ENCODE data around the gene AHSA1.

The AHSA1 gene

DNA sequence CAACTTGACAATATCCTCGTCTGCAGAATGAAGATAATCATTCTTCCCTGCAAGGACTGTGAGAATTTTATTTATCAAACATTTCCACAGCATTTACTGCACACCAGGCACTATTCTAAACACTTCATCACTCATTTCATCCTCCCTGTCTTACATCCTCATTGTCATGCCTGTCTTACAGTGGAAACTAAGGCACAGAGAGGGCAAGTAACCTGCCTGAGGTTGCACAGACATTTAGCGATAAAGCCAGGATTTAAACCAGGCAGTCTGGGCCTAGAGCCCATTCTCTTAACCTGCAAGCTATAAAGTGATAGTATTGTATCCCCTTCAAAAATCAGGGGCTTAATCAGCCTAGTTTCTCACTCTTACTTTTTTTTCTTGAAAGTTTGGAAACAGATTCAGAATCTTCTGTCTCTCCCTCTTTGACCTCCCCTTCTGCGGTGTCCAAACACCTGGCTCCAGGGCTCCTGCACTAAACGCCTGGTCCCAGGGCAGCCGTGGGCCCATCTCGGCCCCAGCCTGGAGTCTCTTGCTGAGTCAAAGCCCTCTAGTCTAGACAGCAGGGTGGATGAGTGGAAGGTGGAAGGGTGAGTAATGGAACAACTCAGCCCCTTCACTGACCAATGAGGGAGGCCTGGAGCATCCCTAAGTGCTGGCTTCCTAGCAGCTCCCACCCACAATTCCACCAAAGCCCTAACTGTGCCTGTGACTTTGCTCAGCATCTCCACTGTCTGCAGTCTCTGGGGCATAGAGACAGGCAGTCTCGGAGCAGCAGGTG is 28.2 kb downstream of the AHSA1 start:
- DNase-seq, result no peak
- ATAC-seq (replicated peaks), result no peak
- Mint-ChIP-seq H3K4me3 (no peak overlapping the region), H3K9me3 (no peaks in the 10 kb centered on the region), H3K27me3 (no peaks in the 10 kb centered on the region), H3K27ac (no peak overlapping the region), H3K36me3 (no peaks in the 10 kb centered on the region), H3K4me1 (no peaks in the 10 kb centered on the region)

DNA sequence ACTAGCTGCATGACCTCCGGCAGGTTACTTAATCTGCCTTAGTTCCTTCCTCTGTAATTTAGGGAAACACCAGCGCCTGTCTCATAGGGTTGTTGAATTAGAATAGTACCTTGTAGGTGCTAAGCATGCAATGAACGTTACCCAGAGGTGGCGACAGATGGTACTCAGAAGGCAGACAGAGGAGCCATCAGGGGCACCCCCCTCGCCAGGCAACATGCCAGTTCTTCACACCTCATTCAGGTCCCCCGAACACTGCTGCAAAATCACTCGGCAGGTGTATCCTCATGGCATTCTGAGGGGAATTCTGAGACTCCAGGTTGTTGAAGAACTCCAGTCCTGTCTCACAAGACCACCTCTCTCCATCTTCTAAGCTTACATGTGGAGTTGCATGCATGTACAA is 30.7 kb downstream of the AHSA1 start:
- H3K27ac Mint-ChIP-seq, result no peak overlapping the region
- H3K4me3 Mint-ChIP-seq, result no peak overlapping the region
- DNase-seq, result no peak
- no peaks in the 10 kb centered on the region for H3K9me3 Mint-ChIP-seq
- no peak for ATAC-seq (replicated peaks)
- H3K36me3 Mint-ChIP-seq, result no peaks in the 10 kb centered on the region
- no peaks in the 10 kb centered on the region for H3K4me1 Mint-ChIP-seq
- no peaks in the 10 kb centered on the region for H3K27me3 Mint-ChIP-seq

DNA sequence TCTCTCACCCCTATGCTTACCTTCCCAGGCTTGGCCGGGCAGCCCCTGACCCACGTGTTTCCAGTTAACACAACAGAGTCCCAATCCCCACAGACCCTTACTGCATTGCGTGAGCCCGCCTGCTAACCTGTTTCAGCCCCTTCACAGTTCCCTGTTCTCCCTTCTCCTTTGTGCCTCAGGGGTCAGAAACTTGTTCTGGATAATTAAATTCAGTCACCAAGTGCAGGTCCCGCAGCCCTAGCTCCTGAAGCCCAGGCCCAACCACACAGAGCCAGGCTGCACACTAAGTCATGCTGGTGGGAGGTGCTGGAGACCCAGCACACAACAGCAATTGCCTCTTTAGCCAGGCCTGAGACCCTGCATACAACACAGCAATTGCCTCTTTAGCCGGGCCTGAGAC is 31.1 kb downstream of the AHSA1 start:
- Mint-ChIP-seq H3K36me3 (no peaks in the 10 kb centered on the region), H3K9me3 (no peaks in the 10 kb centered on the region), H3K4me3 (no peak overlapping the region), H3K27me3 (no peaks in the 10 kb centered on the region), H3K27ac (no peak overlapping the region), H3K4me1 (no peaks in the 10 kb centered on the region)
- ATAC-seq (replicated peaks) (no peak), DNase-seq (no peak)

DNA sequence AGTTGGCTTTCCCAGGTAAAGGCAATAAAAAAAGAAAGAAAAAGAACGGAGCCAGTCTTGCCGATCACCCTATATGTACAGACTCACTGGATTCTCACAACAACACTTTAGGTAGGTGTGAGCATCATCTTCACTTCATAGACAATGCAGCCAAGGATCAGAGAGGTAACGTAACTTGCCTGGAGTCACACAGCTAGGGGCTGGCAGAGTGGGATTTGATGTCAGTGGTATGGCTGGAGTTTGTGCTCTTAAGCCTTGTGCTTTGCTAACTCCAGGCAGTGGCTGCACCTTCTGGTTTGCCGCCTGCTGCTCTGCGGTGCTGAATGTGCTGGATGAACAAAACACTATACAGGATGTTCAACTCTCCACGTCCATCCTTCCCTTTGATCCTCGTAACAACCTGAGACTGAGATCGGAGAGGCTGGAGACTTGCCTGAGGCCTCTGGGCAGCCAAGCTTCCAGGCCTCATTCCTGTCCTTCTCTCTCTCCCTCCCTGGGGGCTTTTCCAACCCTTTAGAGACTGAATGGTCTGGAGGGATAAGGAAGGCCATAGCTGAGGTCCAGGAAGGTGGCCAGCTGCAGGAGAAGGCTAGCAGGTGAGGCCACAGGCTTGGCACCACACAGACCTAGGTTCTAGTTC is 32.6 kb downstream of the AHSA1 start:
- ATAC-seq (replicated peaks) (no peak), DNase-seq (no peak)
- no peak overlapping the region for H3K4me3 Mint-ChIP-seq
- no peaks in the 10 kb centered on the region for H3K9me3 Mint-ChIP-seq
- H3K27ac Mint-ChIP-seq, result no peak overlapping the region
- H3K27me3 Mint-ChIP-seq, result peaks cover 0 to 4% of the 10 kb centered on the region in 2 donors
- H3K4me1 Mint-ChIP-seq, result no peaks in the 10 kb centered on the region
- no peaks in the 10 kb centered on the region for H3K36me3 Mint-ChIP-seq

DNA sequence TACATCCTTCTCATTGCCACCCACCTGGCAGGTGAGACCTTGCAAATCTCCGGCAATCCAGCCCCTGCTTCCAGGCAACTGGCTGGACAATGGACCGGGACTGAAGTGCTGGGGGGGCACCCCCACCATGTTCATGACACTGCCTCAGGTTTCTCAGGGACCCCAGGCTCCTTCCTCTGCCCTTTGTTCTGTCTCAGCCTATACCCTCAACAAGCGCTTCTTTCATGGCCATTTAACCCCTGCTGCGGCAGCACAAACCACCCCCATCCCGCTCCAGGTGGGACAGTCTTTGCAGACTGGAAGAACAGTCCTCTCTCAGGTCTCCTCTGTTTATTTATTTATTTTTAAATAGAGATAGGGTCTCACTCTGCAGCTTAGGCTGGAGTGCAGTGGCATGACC is 33.2 kb downstream of the AHSA1 start:
- H3K27ac Mint-ChIP-seq, result no peak overlapping the region
- no peaks in the 10 kb centered on the region for H3K9me3 Mint-ChIP-seq

DNA sequence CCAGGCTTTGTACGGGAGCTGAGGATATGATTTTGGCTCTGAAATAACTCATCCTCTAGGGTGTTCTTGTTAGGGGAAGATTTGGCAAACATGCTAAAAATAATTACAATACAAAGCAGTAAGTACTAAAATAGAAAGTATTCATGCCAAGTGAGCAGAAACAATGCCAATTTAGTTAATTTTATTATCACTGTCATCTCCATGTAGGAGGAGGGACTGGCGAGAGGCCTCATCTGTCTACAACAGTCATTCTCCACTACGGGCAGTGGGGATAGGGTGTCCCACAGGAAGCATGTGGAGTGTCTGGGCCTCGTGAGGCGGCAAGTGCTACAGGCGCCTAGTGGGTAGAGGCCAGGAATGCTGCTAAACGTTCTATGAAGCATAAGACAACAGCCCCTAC is 37.4 kb downstream of the AHSA1 start:
- Mint-ChIP-seq H3K27ac (no peak overlapping the region), H3K9me3 (no peaks in the 10 kb centered on the region), H3K4me3 (no peak overlapping the region), H3K4me1 (peaks cover 13 to 24% of the 10 kb centered on the region in 2 donors), H3K27me3 (peaks cover 31 to 40% of the 10 kb centered on the region in 2 donors), H3K36me3 (no peaks in the 10 kb centered on the region)
- no peak for DNase-seq
- ATAC-seq (replicated peaks), result no peak

More for the DNA sequence above, 33.2 kb downstream of the AHSA1 start:
- Mint-ChIP-seq H3K4me1 (no peaks in the 10 kb centered on the region), H3K36me3 (no peaks in the 10 kb centered on the region), H3K27me3 (peaks cover 5 to 10% of the 10 kb centered on the region in 2 donors), H3K4me3 (no peak overlapping the region)
- ATAC-seq (replicated peaks) (no peak), DNase-seq (no peak)

DNA sequence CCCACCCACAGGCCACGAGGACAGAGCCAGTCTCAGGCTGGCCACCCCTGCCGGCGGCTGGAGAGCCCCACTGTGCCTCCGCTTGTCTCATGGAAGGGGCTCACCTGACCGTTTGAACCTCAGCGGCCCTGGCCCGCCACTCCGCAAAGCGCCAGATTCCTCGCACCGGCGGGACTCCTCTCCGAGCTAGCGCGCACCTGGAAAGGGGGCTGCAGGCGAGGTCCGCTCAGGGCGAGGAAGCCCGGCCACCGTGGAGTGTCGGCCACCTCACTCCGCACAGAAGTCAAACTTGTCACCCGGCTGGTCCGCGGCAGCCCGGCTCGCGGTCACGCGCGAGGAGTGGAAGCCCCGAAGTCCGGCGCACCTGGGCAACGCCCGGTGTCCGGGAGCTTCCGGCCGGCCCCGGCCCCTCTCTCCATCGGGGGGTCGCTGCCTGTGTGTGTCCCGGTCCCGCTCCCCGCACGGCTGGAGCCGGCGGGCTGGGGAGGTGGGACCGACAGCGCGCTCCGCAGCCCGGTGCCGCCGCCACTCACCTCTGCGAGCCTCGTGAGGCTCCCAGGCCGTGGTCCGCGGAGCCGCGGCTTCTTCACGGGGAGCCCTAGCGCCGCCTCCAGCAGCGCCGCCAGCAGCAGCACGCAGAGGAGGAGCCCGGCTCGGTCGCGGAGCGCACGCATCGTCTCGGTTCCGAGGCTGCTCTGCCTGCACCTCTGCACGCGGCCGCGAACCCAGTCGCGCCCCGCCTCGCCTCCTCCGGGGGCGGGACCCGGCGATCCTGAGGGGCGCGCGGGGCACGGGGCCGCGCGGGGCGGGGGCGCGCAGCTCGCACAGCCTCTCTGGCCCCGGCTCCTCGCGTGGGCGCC is 40.5 kb downstream of the AHSA1 start, which contains the start of gene ISM2:
Gene ISM2, minus strand, starts transcription at position 697 of the 860 bp plus-strand sequence. Its CDS starts 23 bp downstream, at position 674.
- H3K9me3 Mint-ChIP-seq, result peaks cover 3 to 4% of the 10 kb centered on the region in 2 donors
- peak; percentile 87 to 89 for ATAC-seq (replicated peaks)
- peak within 1 kb of the TSS; percentile 72 to 73 for H3K4me3 Mint-ChIP-seq
- no peak within 1 kb of the TSS for H3K27ac Mint-ChIP-seq
- DNase-seq, result peak; percentile 29
- H3K4me1 Mint-ChIP-seq, result peaks cover 14 to 26% of the 10 kb centered on the region in 2 donors
- H3K36me3 Mint-ChIP-seq, result peaks cover 4% of the 10 kb centered on the region in 2 donors
- H3K27me3 Mint-ChIP-seq, result peaks cover 33 to 48% of the 10 kb centered on the region in 2 donors

DNA sequence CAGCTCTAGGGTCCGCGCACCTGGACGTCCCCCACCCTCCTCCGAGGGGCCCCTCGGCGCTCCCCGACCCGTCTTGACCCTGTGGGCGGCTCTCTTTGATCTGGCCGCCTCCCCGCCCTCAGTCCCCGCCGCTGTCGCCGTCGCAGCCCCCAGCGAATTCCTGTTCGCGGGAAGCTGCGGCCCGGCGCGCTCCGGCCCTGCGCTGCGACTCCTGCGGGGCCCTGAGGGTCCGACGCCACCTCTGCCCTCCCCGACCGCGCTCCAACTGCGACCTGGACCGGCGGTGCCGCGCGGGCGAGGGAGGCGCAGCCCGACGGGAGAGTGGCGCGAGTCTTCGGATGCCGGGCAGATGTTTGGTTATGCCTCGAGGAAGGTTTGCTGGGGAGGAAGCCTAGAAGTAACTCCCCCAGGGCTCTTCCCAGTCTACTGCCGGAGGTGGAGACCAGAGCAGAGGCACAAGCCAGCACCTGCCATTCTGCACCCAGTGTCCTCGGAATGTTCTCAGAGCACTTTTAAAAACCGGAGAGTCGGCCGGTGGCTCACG is 41.2 kb downstream of the AHSA1 start:
- DNase-seq (no peak), ATAC-seq (replicated peaks) (peak; percentile 31 to 35)
- Mint-ChIP-seq H3K9me3 (peaks cover 4 to 6% of the 10 kb centered on the region in 2 donors), H3K36me3 (peaks cover 5 to 7% of the 10 kb centered on the region in 2 donors), H3K27ac (no peak overlapping the region), H3K4me3 (peak overlapping the region; percentile 72 to 73), H3K4me1 (peaks cover 14 to 26% of the 10 kb centered on the region in 2 donors), H3K27me3 (peaks cover 33 to 48% of the 10 kb centered on the region in 2 donors)

DNA sequence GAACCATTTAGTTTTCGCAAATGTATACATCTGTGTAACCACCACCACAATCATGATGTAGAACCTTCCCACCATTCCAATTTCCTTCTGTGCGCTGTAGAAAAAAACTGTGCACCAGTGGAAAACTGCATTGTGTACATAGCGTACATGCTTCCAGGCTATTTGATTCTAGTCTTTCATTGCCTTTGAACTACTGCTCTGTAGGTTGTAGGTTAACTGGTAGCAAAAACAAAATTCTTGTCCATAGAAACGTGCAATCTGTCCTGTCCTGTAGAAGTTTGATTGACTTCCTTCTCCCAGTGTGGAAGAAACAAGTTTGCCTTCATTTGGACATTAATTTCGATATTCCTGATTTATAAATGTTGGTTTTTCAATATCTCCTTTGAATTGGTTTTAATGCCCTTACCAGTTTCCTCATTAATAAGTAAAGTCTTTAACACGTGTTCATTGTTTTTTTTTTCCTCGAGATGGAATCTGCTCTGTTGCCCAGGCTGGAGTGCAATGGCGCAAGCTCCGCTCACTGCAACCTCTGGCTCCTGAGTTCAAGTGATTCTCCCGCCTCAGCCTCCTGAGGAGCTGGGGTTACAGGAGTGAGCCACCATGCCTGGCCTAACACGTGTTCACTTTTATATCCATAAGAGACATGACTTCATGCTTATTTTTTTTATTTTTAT is 44.4 kb downstream of the AHSA1 start:
- H3K4me1 Mint-ChIP-seq, result peaks cover 14 to 26% of the 10 kb centered on the region in 2 donors
- ATAC-seq (replicated peaks) (no peak), DNase-seq (no peak)
- peaks cover 7 to 15% of the 10 kb centered on the region in 2 donors for H3K36me3 Mint-ChIP-seq
- no peak overlapping the region for H3K27ac Mint-ChIP-seq
- peaks cover 4 to 6% of the 10 kb centered on the region in 2 donors for H3K9me3 Mint-ChIP-seq
- no peak overlapping the region for H3K4me3 Mint-ChIP-seq
- H3K27me3 Mint-ChIP-seq, result peaks cover 24 to 31% of the 10 kb centered on the region in 2 donors

DNA sequence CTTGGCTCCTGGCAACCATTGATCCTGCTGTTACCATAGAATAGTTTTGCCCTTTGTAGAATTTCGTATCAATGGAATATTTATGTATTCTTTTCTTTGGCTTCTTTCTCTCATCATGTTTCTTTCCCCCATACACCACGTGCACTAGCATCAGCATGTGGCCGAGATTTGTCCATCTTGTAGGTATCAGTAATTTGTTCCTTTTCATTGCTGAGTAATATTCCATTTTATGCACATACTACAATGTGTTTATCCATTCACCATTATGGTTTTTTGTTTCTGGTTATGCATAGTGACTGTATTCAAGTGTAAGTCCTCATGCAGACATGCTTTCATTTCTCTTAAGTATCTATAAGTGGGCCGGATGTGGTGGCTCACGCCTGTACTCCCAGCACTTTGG is 45.2 kb downstream of the AHSA1 start:
- Mint-ChIP-seq H3K9me3 (peaks cover 4 to 6% of the 10 kb centered on the region in 2 donors), H3K27me3 (peaks cover 15 to 23% of the 10 kb centered on the region in 2 donors), H3K36me3 (peaks cover 11 to 19% of the 10 kb centered on the region in 2 donors), H3K4me1 (peaks cover 10 to 17% of the 10 kb centered on the region in 2 donors), H3K4me3 (no peak overlapping the region), H3K27ac (no peak overlapping the region)
- no peak for ATAC-seq (replicated peaks)
- DNase-seq, result no peak

DNA sequence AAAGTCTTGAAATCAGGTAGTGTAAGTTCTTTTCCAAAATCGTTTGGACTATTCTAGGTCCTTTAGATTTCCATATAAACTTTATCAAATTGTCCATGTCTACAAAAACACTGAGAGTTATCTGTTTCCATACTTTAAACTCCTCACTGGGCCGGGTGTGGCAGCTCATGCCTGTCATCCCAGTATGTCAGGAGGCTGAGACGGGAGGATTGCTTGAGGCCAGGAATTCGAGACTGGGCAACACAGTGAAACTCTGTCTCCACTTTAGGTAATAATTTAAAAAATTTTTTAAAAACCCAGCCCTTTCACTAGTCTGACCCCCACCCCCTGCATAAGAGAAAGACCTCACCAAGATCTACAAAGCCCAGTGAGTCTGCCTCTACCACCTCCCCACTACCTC is 47.1 kb downstream of the AHSA1 start:
- Mint-ChIP-seq H3K4me1 (peaks cover 4 to 6% of the 10 kb centered on the region in 2 donors), H3K9me3 (peaks cover 4 to 6% of the 10 kb centered on the region in 2 donors), H3K27ac (no peak overlapping the region), H3K4me3 (no peak overlapping the region), H3K27me3 (peaks cover 5 to 11% of the 10 kb centered on the region in 2 donors), H3K36me3 (peaks cover 20 to 27% of the 10 kb centered on the region in 2 donors)
- DNase-seq, result no peak
- ATAC-seq (replicated peaks), result no peak

DNA sequence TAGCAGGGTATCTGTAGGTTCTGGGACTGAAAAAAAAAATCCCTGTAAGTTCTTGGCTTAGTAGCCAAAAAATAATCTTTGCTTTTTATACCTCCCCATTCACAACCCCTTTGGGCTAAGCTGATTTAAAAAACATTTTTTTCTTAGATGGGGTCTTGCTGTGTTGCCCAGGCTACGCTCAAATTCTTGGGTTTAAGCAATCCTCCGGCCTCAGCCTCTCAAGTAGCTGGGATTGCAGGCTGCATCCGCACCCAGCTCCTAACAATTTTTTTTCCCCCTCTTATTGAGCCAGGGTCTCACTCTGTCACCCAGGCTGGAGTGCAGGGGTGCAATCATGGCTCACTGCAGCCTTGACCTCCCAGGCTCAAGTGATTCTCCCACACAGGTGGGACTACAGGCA is 49.9 kb downstream of the AHSA1 start:
- no peak overlapping the region for H3K4me3 Mint-ChIP-seq
- H3K27me3 Mint-ChIP-seq, result no peaks in the 10 kb centered on the region
- ATAC-seq (replicated peaks) (no peak), DNase-seq (no peak)
- peaks cover 35 to 45% of the 10 kb centered on the region in 2 donors for H3K36me3 Mint-ChIP-seq
- H3K9me3 Mint-ChIP-seq, result peaks cover 4 to 6% of the 10 kb centered on the region in 2 donors
- no peak overlapping the region for H3K27ac Mint-ChIP-seq
- no peaks in the 10 kb centered on the region for H3K4me1 Mint-ChIP-seq

DNA sequence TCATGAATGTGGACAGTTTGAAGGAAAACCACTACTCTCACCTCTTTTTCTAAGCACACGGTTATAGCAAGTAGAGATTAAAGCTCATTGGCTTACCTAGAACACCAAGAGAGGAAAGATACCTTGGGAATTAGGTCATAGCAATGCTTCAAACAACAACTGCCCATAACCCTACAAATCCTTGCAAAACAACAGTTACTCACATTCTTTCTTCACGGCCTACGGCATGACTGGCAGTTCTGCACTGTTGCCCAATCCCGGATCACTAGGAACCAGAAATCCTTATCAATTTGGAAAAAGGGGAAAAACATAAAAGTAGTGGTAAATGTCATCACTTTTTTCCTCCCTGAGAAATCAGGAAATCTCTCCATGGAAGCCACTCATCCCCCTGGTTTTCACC is 50.4 kb downstream of the AHSA1 start:
- ATAC-seq (replicated peaks) (no peak), DNase-seq (no peak)
- Mint-ChIP-seq H3K36me3 (peaks cover 32 to 42% of the 10 kb centered on the region in 2 donors), H3K4me3 (no peak overlapping the region), H3K27me3 (no peaks in the 10 kb centered on the region), H3K9me3 (peaks cover 2% of the 10 kb centered on the region in 2 donors), H3K4me1 (no peaks in the 10 kb centered on the region), H3K27ac (no peak overlapping the region)

All from stimulated activated naive B cell treated with anti-CD40 and anti-IgM and Interleukin-4, amounts not matched to agents 10 μg/mL and 1 μg/mL and 100 μg/mL, for 72 hours (primary cell).